K562 (cell line): ENCODE measurements around the gene SMIM17. TPM values are rescaled to one million over a fixed set of nuclear protein-coding genes. Genes with fewer than 3 reads are reported as not detected.

Source experiments
- ATAC-seq: fragments of 200-7000 bp; cut with Tn5 transposase; 3 replicates; pipeline ENCODE4 v1.9.1; 2020; ENCODE audit warnings: moderate library complexity
- BruUV-seq: library from RNA; stranded (reverse); fragments of 400-500 nt; replicated peaks from 2 replicates; lab custom pipeline; 2021; lab: Mats Ljungman, UMichigan
- CTCF ChIA-PET: fragments of 300-600 bp; formaldehyde crosslinking; extraction: SDS; loops from one replicate; lab custom pipeline; 2021; ENCODE audit warnings: low intra/inter-chr PET ratio; lab: Yijun Ruan, JAX
- POLR2A ChIA-PET: fragments of 300-600, 350-650 bp; sonication (Branson Sonifier 250); formaldehyde crosslinking; extraction: SDS; loops from one replicate; lab custom pipeline; 2021; ENCODE audit warnings: antibody characterized with exemption, inconsistent platforms; lab: Yijun Ruan, JAX
- DNase-seq, 4 experiments: peaks; one replicate each; pipeline versions ENCODE4 v3.0.0 to v3.0.0-alpha.2; 2011 to 2018; ENCODE audit warnings: low spot score in 3 of 4, mixed read lengths in 3 of 4; ENCODE audit errors: extremely low read depth in 1 of 4
- FAIRE-seq: peaks from 2 replicates; lab custom pipeline; 2011; peaks lifted over from hg19 to GRCh38; lab: Jason Lieb, UNC
- H2AFZ ChIP-seq: 2 replicates; pipeline ENCODE4 v1.6.0; 2011; ENCODE audit warnings: low read depth, low read length, control low read depth, inconsistent platforms
- H3K27ac ChIP-seq: fragments of 200-600 bp; 3 replicates; pipeline ENCODE4 v1.8.0; 2011; ENCODE audit warnings: low read depth, mild to moderate bottlenecking, control low read depth, inconsistent platforms, low read length, moderate library complexity, mixed read lengths; ENCODE audit errors: extremely low read depth
- H3K27me3 ChIP-seq, 2 experiments: fragments of 300-600 bp in 1 of 2; 2 replicates in 1 of 2; 3 replicates in 1 of 2; pipeline versions ENCODE4 v1.6.0 to v1.8.0; 2011; ENCODE audit warnings: inconsistent platforms in 2 of 2, low read length in 2 of 2, mild to moderate bottlenecking in 1 of 2, mixed read lengths in 1 of 2, moderate library complexity in 1 of 2; ENCODE audit not compliant: control insufficient read depth in 2 of 2, insufficient read depth in 2 of 2
- H3K36me3 ChIP-seq: fragments of 300-600 bp; 3 replicates; pipeline ENCODE4 v1.8.0; 2011; ENCODE audit warnings: mild to moderate bottlenecking, low read length, inconsistent platforms; ENCODE audit not compliant: control insufficient read depth, insufficient read depth
- H3K4me1 ChIP-seq, 2 experiments: fragments of 200-600 bp in 1 of 2; replicated peaks in 1 of 2; 2 replicates in 1 of 2; 3 replicates in 1 of 2; pipeline versions ENCODE4 v1.5.1 to v1.8.0; 2011; ENCODE audit warnings: inconsistent platforms in 2 of 2, low read length in 2 of 2, mild to moderate bottlenecking in 1 of 2, mixed read lengths in 1 of 2, moderate library complexity in 1 of 2; ENCODE audit not compliant: control insufficient read depth in 2 of 2, insufficient read depth in 2 of 2
- H3K4me2 ChIP-seq: 2 replicates; pipeline ENCODE4 v1.6.1; 2011; ENCODE audit warnings: low read length, control low read depth, inconsistent platforms, mixed read lengths; ENCODE audit not compliant: insufficient read depth
- H3K4me3 ChIP-seq: fragments of 200-600 bp; sonication (generic), shearing (Covaris generic); 2 replicates; pipeline ENCODE4 v1.5.1; 2016; ENCODE audit warnings: control low read depth, inconsistent platforms
- H3K79me2 ChIP-seq: fragments of 200-600 bp; 3 replicates; pipeline ENCODE4 v1.8.0; 2011; ENCODE audit warnings: low read length, inconsistent platforms; ENCODE audit not compliant: control insufficient read depth, insufficient read depth
- H3K9ac ChIP-seq, 2 experiments: 2 replicates each; pipeline versions ENCODE4 v1.6.0 to v1.6.1; 2011; ENCODE audit warnings: low read depth in 2 of 2, low read length in 2 of 2, control low read depth in 1 of 2, inconsistent platforms in 1 of 2, mild to moderate bottlenecking in 1 of 2, mixed read lengths in 1 of 2; ENCODE audit not compliant: insufficient read depth in 1 of 2
- H3K9me1 ChIP-seq: one replicate; pipeline ENCODE4 v1.6.0; 2011; ENCODE audit warnings: inconsistent platforms, mild to moderate bottlenecking, low read length, moderate library complexity; ENCODE audit not compliant: control insufficient read depth, insufficient read depth
- H3K9me3 ChIP-seq: replicated peaks from 2 replicates; pipeline ENCODE4 v1.5.1; 2011; ENCODE audit warnings: low read depth, low read length, inconsistent platforms; ENCODE audit not compliant: control insufficient read depth, insufficient read depth
- H4K20me1 ChIP-seq: replicated peaks from 2 replicates; pipeline ENCODE4 v1.6.1; 2011; ENCODE audit warnings: low read length, inconsistent platforms, mixed read lengths; ENCODE audit not compliant: control insufficient read depth, insufficient read depth
- CBX2 ChIP-seq: fragments of 200-600 bp; sonication (generic); IDR thresholded peaks from one replicate; pipeline ENCODE4 v1.6.1; 2012; ENCODE audit warnings: mild to moderate bottlenecking, low read length, inconsistent platforms; ENCODE audit not compliant: insufficient read depth, poor library complexity, severe bottlenecking
- CHCHD3 ChIP-seq: fragments of 250-450 bp; sonication (Bioruptor Pico); IDR thresholded peaks from 2 replicates; pipeline ENCODE4 v2.1.2; 2022; ENCODE audit warnings: mild to moderate bottlenecking
- CREBBP ChIP-seq: IDR thresholded peaks from one replicate; pipeline ENCODE4 v1.6.1; 2012; ENCODE audit warnings: low read depth, mild to moderate bottlenecking, control low read depth, inconsistent platforms, low read length
- NR2C2 ChIP-seq, 2 experiments: fragments of 200-800 bp in 1 of 2; sonication (Bioruptor generic) in 1 of 2; sonication (generic) in 1 of 2; formaldehyde crosslinking in 1 of 2; IDR thresholded peaks; 2 replicates each; pipeline versions ENCODE4 v1.6.1 to v1.8.0; 2016 to 2022; ENCODE audit warnings: mild to moderate bottlenecking in 1 of 2, missing compliant biosample characterization in 1 of 2, missing genetic modification characterization in 1 of 2, missing genetic modification reagents in 1 of 2
- TGIF2 ChIP-seq: sonication (generic); formaldehyde crosslinking; IDR thresholded peaks from 2 replicates; pipeline ENCODE4 v1.8.1; 2022; ENCODE audit warnings: mild to moderate bottlenecking, missing genetic modification reagents, moderate library complexity
- TRIM24 ChIP-seq, 2 experiments: fragments of 450-650 bp; IDR thresholded peaks; 2 replicates each; pipeline ENCODE4 v1.6.1; 2016
- ZNF561 ChIP-seq: fragments of 450-650 bp; formaldehyde crosslinking; conservative IDR thresholded peaks from 2 replicates; pipeline ENCODE4 v1.4.0; 2020; ENCODE audit warnings: mild to moderate bottlenecking, moderate library complexity
- WGBS: fragments of 100-300 bp; shearing (Covaris generic); methylation state at CpG from one replicate; pipeline ENCODE4 v1.1.6; 2016; ENCODE audit warnings: low coverage, mixed read lengths; ENCODE audit not compliant: insufficient coverage; ENCODE audit errors: missing lambda C conversion rate; 5-methylcytosine and 5-hydroxymethylcytosine counted together
- in situ Hi-C: fragments of 300-500 bp; cut with MboI; formaldehyde crosslinking; loops from 4 replicates; pipeline ENCODE4 v1.15.0; 2018; ENCODE audit warnings: inconsistent platforms, mixed read lengths
- intact Hi-C: fragments of 100-400 bp; cut with micrococcal nuclease; formaldehyde crosslinking; loops from 2 replicates; pipeline ENCODE4 v1.14.2; 2022
- polyA plus RNA-seq, 8 experiments: library from polyadenylated mRNA; depleted of rRNA in 4 of 8; stranded (reverse) in 5 of 8; unstranded in 3 of 8; fragments of >200 nt; fragmentation: Nextera tagmentation in 2 of 8; fragmentation: Illumina TruSeq in 1 of 8; extraction: Ambion mirVana in 2 of 8; extraction: Trizol in 1 of 8; gene quantifications; 2 replicates each; pipeline versions ENCODE4 v1.2.1 to v1.2.3, GENCODE V29; 2011 to 2014; ENCODE audit warnings: inconsistent platforms in 1 of 8, missing spikeins in 1 of 8
- total RNA-seq, 7 experiments: library from RNA; depleted of rRNA in 6 of 7; stranded (reverse); fragments of >200 nt in 6 of 7; fragmentation: Illumina TruSeq in 2 of 7; extraction: Trizol in 2 of 7; gene quantifications; 2 replicates each; pipeline versions ENCODE4 v1.2.1 to v1.2.3, GENCODE V29; 2011 to 2021; ENCODE audit warnings: low replicate concordance in 1 of 7
- TF ChIP-seq, protein P1 (sequence below): fragments of 450-650 bp; formaldehyde crosslinking; IDR thresholded peaks from 2 replicates; pipeline ENCODE4 v1.4.0; 2022; ENCODE audit warnings: missing genetic modification characterization
- TF ChIP-seq, protein P2 (sequence below): sonication (generic); formaldehyde crosslinking; IDR thresholded peaks from 2 replicates; pipeline ENCODE4 v1.8.0; 2022; ENCODE audit warnings: mild to moderate bottlenecking, missing genetic modification reagents, borderline replicate concordance

Gene SMIM17
- total and polyA plus RNA-seq, 9 of the 15 experiments (the other 6 are each of a cell fraction or from before 2014, with no cell fraction given), result not detected

DNA sequence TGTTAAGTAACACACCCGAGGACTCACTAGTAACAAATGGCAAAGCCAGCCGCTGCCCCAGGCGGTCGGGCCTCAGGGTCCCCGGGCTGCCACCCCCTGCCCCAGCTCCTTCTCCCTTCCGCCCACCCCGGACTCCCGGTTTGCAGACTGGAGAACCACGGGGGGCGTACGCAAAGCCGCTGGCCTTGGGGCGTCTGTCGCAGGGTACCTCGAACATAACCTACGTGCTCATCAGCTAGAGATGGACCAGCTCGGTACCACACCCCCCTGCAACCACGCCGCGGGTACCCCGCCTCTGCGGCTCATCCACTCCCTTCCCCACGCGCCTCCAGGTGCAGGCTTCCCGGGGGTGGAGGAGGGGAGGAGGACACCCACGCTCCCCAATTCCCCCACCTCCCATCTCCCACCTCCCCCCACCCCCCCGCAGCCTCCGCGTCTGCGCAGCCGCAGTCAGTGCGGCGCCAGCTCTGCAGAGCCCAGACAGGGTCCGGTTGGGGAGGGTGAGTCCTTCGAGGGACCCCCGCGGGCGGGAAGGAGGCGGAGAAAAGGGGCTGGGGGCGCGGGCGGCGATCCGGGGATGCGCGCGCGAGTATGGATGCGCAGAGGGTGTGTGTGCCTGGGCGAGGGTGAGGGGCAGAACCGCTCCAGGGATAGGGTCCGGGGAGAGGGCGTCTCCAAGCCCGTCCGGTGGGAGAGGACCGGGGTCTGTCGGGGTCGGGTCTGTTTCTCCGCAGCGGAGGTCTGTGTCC, at the start of gene SMIM17 (continued):
- TF ChIP-seq, protein P1, sequence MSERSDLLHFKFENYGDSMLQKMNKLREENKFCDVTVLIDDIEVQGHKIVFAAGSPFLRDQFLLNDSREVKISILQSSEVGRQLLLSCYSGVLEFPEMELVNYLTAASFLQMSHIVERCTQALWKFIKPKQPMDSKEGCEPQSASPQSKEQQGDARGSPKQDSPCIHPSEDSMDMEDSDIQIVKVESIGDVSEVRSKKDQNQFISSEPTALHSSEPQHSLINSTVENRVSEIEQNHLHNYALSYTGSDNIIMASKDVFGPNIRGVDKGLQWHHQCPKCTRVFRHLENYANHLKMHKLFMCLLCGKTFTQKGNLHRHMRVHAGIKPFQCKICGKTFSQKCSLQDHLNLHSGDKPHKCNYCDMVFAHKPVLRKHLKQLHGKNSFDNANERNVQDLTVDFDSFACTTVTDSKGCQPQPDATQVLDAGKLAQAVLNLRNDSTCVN (CRISPR knock-in tag), result no peak
- TF ChIP-seq ZNF561 (CRISPR knock-in tag), result no peak
- TF ChIP-seq, protein P2, sequence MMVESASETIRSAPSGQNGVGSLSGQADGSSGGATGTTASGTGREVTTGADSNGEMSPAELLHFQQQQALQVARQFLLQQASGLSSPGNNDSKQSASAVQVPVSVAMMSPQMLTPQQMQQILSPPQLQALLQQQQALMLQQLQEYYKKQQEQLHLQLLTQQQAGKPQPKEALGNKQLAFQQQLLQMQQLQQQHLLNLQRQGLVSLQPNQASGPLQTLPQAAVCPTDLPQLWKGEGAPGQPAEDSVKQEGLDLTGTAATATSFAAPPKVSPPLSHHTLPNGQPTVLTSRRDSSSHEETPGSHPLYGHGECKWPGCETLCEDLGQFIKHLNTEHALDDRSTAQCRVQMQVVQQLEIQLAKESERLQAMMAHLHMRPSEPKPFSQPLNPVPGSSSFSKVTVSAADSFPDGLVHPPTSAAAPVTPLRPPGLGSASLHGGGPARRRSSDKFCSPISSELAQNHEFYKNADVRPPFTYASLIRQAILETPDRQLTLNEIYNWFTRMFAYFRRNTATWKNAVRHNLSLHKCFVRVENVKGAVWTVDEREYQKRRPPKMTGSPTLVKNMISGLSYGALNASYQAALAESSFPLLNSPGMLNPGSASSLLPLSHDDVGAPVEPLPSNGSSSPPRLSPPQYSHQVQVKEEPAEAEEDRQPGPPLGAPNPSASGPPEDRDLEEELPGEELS, result no peak
- no peak for TF ChIP-seq CREBBP

DNA sequence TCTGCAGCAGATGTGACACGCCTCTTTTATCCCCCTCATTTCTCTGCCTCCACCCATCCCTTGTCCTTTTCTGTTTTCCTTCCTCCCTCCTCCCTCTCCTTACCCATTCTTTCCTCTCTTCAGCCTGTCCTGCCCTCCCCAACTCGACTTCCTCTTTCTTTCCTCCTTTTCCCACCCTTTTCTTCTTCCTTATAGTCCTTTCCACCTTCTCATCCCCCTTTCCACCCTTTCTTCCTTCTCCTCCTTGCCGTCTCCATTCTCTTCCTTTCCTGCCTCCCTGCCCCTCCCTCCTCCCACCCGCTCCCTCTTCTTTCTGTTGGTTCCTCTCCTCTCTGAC, 48.5 kb upstream of the SMIM17 start:
- intact Hi-C loops, result no loop called here
- no peaks in the 10 kb centered on the region for H3K79me2 ChIP-seq
- ChIA-PET CTCF (no interaction called here), POLR2A (no interaction called here)
- no peaks in the 10 kb centered on the region for H3K9me3 ChIP-seq
- no peaks in the 10 kb centered on the region for H3K4me1 ChIP-seq
- TF ChIP-seq CHCHD3 (CRISPR knock-in tag), result no peak
- TF ChIP-seq NR2C2 (CRISPR knock-in tag; IDR thresholded peaks at IDR 0.05), result no peak
- no peak for TF ChIP-seq NR2C2 (tag; IDR thresholded peaks at IDR 0.05)
- TF ChIP-seq TGIF2, result no peak
- no peak for TF ChIP-seq CBX2
- TF ChIP-seq TRIM24 (IDR thresholded peaks at IDR 0.05), result no peak
- no peak for DNase-seq
- in situ Hi-C loops, result no loop called here
- no peaks in the 10 kb centered on the region for H3K36me3 ChIP-seq
- WGBS, result 0% methylated on average over 1 of the region's 4 CpGs
- no peak overlapping the region for H3K4me2 ChIP-seq
- H3K9me1 ChIP-seq, result no peaks in the 10 kb centered on the region
- no peak overlapping the region for H3K9ac ChIP-seq
- no peaks in the 10 kb centered on the region for H3K27me3 ChIP-seq
- no peak for ATAC-seq
- no peak overlapping the region for H2AFZ ChIP-seq
- no peak overlapping the region for H3K4me3 ChIP-seq
- FAIRE-seq, result no peak
- H3K27ac ChIP-seq, result no peak overlapping the region
- no peaks in the 10 kb centered on the region for H4K20me1 ChIP-seq
- BruUV-seq, result no TSS peak
